Neural crest cell (in vitro differentiated cells): ENCODE measurements around the gene CFAP157. TPM values are rescaled to one million over a fixed set of nuclear protein-coding genes. Genes with fewer than 3 reads are reported as not detected.

Source experiments
- DNase-seq: peaks from one replicate; pipeline ENCODE4 v3.0.0; 2021; ENCODE audit warnings: low read depth, mixed read lengths, low spot score
- H3K27ac Mint-ChIP-seq: one replicate; pipeline ENCODE4 v1.8.0; 2021; ENCODE audit warnings: mild to moderate bottlenecking, mixed read lengths; ENCODE audit not compliant: unreplicated experiment
- H3K27me3 Mint-ChIP-seq: 2 replicates; pipeline ENCODE4 v1.8.0; 2021; ENCODE audit warnings: low read depth, mild to moderate bottlenecking, mixed read lengths
- H3K36me3 Mint-ChIP-seq: 2 replicates; pipeline ENCODE4 v1.8.0; 2021; ENCODE audit warnings: low read depth, mild to moderate bottlenecking, mixed read lengths
- H3K4me1 Mint-ChIP-seq: 2 replicates; pipeline ENCODE4 v1.8.0; 2021; ENCODE audit warnings: mixed read lengths
- H3K4me3 Mint-ChIP-seq: one replicate; pipeline ENCODE4 v1.8.0; 2021; ENCODE audit warnings: mild to moderate bottlenecking, mixed read lengths
- H3K9me3 Mint-ChIP-seq: 2 replicates; pipeline ENCODE4 v1.8.0; 2021; ENCODE audit warnings: mixed read lengths
- total RNA-seq: library from RNA; stranded (reverse); gene quantifications from 2 replicates; pipeline ENCODE4 v1.2.1, GENCODE V29; 2021
- TF ChIP-seq, protein P1 (sequence below): fragments of 200-600 bp; sonication (generic); conservative IDR thresholded peaks from 2 replicates; pipeline ENCODE4 v1.5.0; 2021; ENCODE audit warnings: antibody characterized with exemption, mild to moderate bottlenecking

CFAP157 gene
- total RNA-seq, 1 donor from 2014 or later, result not detected

DNA sequence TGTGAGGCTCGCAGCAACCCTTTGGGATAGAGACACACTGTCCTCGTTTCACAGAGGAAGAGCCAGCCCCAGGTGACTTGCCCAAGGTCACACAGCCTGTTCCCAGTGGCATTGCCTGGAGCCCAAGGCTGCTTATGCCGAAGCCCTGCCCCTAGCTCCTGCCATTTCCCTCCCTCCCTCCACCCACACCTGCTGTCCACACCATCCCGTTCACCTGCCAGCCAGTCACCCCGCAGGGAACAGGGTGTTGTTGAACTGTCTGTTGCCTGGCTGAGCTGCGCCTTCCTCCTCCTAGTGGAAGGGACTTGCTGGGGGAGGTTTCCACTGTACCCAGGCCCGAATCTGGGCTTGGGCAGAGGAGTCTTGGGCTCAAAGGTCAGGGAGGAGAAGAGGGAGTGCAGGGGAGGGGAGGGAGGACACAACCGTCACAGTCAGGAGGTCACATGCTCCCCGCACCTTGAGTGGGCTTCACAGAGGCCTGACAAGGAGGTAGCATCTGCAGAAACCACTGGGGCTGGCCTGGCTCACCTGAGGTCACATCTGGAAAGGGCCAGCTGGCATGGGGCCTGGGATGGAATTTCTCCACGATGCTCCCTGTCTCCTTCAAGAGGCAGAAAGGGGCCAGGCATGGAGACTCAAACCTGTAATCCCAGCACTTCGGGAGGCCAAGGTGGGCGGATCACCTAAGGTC lies 15.4 kb downstream of the CFAP157 start:
- no peak for DNase-seq
- no peaks in the 10 kb centered on the region for H3K27me3 Mint-ChIP-seq
- no peak overlapping the region for H3K4me3 Mint-ChIP-seq
- peaks cover 8% of the 10 kb centered on the region for H3K4me1 Mint-ChIP-seq
- H3K27ac Mint-ChIP-seq, result no peak overlapping the region
- H3K36me3 Mint-ChIP-seq, result no peaks in the 10 kb centered on the region
- TF ChIP-seq, protein P1, sequence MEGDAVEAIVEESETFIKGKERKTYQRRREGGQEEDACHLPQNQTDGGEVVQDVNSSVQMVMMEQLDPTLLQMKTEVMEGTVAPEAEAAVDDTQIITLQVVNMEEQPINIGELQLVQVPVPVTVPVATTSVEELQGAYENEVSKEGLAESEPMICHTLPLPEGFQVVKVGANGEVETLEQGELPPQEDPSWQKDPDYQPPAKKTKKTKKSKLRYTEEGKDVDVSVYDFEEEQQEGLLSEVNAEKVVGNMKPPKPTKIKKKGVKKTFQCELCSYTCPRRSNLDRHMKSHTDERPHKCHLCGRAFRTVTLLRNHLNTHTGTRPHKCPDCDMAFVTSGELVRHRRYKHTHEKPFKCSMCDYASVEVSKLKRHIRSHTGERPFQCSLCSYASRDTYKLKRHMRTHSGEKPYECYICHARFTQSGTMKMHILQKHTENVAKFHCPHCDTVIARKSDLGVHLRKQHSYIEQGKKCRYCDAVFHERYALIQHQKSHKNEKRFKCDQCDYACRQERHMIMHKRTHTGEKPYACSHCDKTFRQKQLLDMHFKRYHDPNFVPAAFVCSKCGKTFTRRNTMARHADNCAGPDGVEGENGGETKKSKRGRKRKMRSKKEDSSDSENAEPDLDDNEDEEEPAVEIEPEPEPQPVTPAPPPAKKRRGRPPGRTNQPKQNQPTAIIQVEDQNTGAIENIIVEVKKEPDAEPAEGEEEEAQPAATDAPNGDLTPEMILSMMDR, result no peak
- no peaks in the 10 kb centered on the region for H3K9me3 Mint-ChIP-seq

DNA sequence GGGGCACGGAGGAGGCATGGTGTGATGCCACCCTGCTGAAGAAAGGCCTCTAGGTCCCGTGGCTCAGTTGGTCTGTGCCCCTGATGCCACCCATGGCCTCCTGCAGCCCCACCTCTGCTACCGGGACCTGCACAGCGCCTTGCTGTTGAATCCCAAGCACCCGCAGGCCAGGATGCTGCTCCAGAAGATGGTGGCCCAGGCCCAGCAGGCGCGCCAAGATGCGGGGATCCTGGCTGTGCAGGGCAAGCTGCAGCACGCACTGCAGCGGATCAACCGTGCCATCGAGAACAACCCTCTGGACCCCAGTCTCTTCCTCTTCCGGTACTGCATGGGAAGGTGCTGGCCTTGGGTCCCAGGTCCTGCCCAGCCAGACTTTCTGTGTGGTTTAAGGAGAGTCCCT lies 16.2 kb downstream of the CFAP157 start:
- Mint-ChIP-seq H3K27me3 (no peaks in the 10 kb centered on the region), H3K27ac (no peak overlapping the region), H3K9me3 (no peaks in the 10 kb centered on the region), H3K4me1 (peaks cover 8% of the 10 kb centered on the region), H3K4me3 (no peak overlapping the region), H3K36me3 (no peaks in the 10 kb centered on the region)
- TF ChIP-seq, protein P1, result no peak
- no peak for DNase-seq

DNA sequence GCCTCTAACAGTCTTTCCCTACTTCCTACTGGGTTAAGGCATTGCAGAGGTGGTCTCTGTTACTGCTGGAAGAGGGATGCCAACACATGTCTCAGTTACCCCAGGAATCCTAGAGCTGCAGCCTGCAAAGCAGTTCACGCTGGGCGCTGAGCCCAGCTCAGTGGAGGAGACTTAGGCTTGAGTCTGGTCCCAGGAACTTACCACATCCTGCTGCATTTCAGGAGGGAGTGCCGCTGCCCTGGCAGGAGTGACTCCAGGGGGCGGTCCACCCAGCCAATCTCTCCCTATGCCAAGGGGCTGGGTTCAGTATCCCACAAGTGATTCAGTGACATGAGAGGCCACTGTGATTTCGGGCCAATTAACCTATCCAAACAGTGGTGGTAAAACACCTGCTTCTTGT lies 16.7 kb downstream of the CFAP157 start:
- peaks cover 8% of the 10 kb centered on the region for H3K4me1 Mint-ChIP-seq
- no peaks in the 10 kb centered on the region for H3K36me3 Mint-ChIP-seq
- H3K9me3 Mint-ChIP-seq, result no peaks in the 10 kb centered on the region
- no peak overlapping the region for H3K27ac Mint-ChIP-seq
- TF ChIP-seq, protein P1, result no peak
- no peak overlapping the region for H3K4me3 Mint-ChIP-seq
- no peaks in the 10 kb centered on the region for H3K27me3 Mint-ChIP-seq
- DNase-seq, result no peak

DNA sequence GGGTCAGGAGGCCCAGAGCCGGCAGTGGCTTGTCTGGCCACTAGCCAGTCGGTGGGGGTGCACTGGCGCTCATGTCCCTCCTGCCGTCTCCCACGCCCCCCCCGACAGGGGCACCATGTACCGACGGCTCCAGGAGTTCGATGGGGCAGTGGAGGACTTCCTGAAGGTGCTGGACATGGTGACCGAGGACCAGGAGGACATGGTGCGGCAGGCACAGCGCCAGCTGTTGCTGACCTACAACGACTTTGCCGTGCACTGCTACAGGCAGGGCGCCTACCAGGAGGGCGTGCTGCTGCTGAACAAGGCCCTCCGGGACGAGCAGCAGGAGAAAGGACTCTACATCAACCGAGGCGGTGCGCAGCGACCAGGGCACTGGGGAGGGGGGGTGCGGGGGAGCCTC lies 17.2 kb downstream of the CFAP157 start:
- Mint-ChIP-seq H3K4me3 (no peak overlapping the region), H3K9me3 (no peaks in the 10 kb centered on the region), H3K27ac (peak overlapping the region; percentile 19), H3K27me3 (no peaks in the 10 kb centered on the region), H3K36me3 (no peaks in the 10 kb centered on the region), H3K4me1 (peaks cover 8% of the 10 kb centered on the region)
- no peak for DNase-seq
- TF ChIP-seq, protein P1, result no peak

DNA sequence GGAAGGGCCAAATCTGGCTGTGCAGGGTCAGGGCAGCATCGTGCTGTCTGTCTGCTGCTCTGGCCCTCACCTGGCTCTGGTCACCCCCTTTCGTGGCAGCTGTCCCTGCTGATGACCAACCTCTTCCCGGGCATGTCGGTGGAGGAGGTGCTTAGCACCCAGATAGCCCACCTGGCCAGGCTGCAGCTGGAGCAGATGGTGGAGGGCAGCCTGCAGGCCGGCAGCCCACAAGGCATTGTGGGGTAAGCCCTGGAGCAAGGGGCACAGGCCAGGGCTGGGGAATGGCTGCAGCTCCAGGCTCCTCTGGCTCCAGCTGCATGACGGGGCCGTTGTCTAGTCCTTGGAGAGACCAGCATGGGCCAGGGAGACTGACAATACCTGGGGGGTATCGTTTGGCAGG lies 20.1 kb downstream of the CFAP157 start:
- Mint-ChIP-seq H3K4me3 (no peak overlapping the region), H3K9me3 (no peaks in the 10 kb centered on the region), H3K27ac (no peak overlapping the region), H3K36me3 (no peaks in the 10 kb centered on the region), H3K4me1 (no peaks in the 10 kb centered on the region), H3K27me3 (no peaks in the 10 kb centered on the region)
- DNase-seq, result no peak
- TF ChIP-seq, protein P1, result no peak
